IMR-90 (cell line): ENCODE measurements around the gene DAB1. TPM values are rescaled to one million over a fixed set of nuclear protein-coding genes. Genes with fewer than 3 reads are reported as not detected.

ENCODE experiments used
- ATAC-seq: fragments of 200-7000 bp; cut with Tn5 transposase; 2 replicates; pipeline ENCODE4 v1.9.1; 2020; ENCODE audit warnings: low read depth, mild to moderate bottlenecking, moderate library complexity
- BruUV-seq: library from RNA; stranded (reverse); fragments of 400-500 nt; replicated peaks from 2 replicates; lab custom pipeline; 2021; lab: Mats Ljungman, UMichigan
- CTCF ChIA-PET: fragments of 300-600 bp; formaldehyde crosslinking; extraction: SDS; loops from one replicate; lab custom pipeline; 2021; ENCODE audit warnings: antibody characterized with exemption; lab: Yijun Ruan, JAX
- POLR2A ChIA-PET: fragments of 300-600 bp; sonication (Branson Sonifier 250); formaldehyde crosslinking; loops from one replicate; lab custom pipeline; 2022; ENCODE audit warnings: antibody characterized with exemption; ENCODE audit not compliant: unreplicated experiment; lab: Charles Lee
- DNase-seq: peaks from one replicate; pipeline ENCODE4 v3.0.0; 2013
- H2AFZ ChIP-seq: replicated peaks from 2 replicates; pipeline ENCODE3; 2013; ENCODE audit warnings: low read length, mild to moderate bottlenecking; ENCODE audit not compliant: poor library complexity
- H2AK5ac ChIP-seq: 2 replicates; pipeline ENCODE4 v1.6.1; 2013; ENCODE audit warnings: low read depth, low read length, inconsistent platforms
- H2AK9ac ChIP-seq: replicated peaks from 2 replicates; pipeline ENCODE3; 2013; ENCODE audit warnings: mild to moderate bottlenecking, low read depth, low read length, moderate library complexity; ENCODE audit not compliant: poor library complexity
- H2BK120ac ChIP-seq: 2 replicates; pipeline ENCODE4 v1.6.1; 2013; ENCODE audit warnings: low read depth, low read length, inconsistent platforms
- H2BK15ac ChIP-seq: 3 replicates; pipeline ENCODE4 v1.6.1; 2013; ENCODE audit warnings: low read depth, low read length, inconsistent platforms
- H2BK20ac ChIP-seq: 2 replicates; pipeline ENCODE4 v1.6.1; 2013; ENCODE audit warnings: low read depth, mild to moderate bottlenecking, inconsistent platforms, low read length, moderate library complexity
- H2BK5ac ChIP-seq: 2 replicates; pipeline ENCODE4 v1.6.1; 2013; ENCODE audit warnings: mild to moderate bottlenecking, low read depth, low read length, inconsistent platforms; ENCODE audit not compliant: poor library complexity, severe bottlenecking
- H3K14ac ChIP-seq: replicated peaks from 2 replicates; pipeline ENCODE4 v1.6.1; 2013; ENCODE audit warnings: low read depth, low read length, inconsistent platforms
- H3K18ac ChIP-seq: 2 replicates; pipeline ENCODE4 v1.6.1; 2013; ENCODE audit warnings: low read depth, low read length, control low read depth
- H3K23ac ChIP-seq: 2 replicates; pipeline ENCODE4 v1.6.1; 2013; ENCODE audit warnings: low read depth, low read length, inconsistent platforms
- H3K27ac ChIP-seq: 2 replicates; pipeline ENCODE4 v1.5.1; 2013; ENCODE audit warnings: mild to moderate bottlenecking, control low read depth, low read length; ENCODE audit not compliant: insufficient read depth
- H3K27me3 ChIP-seq: 2 replicates; pipeline ENCODE4 v1.6.1; 2013; ENCODE audit warnings: low read length; ENCODE audit not compliant: control insufficient read depth, insufficient read depth
- H3K36me3 ChIP-seq: 2 replicates; pipeline ENCODE4 v1.6.1; 2013; ENCODE audit warnings: low read length, mixed read lengths; ENCODE audit not compliant: control insufficient read depth, insufficient read depth
- H3K4ac ChIP-seq: 2 replicates; pipeline ENCODE4 v1.6.1; 2013; ENCODE audit warnings: low read depth, low read length, inconsistent platforms
- H3K4me1 ChIP-seq: 2 replicates; pipeline ENCODE4 v1.6.1; 2013; ENCODE audit warnings: low read length, mixed read lengths; ENCODE audit not compliant: control insufficient read depth, insufficient read depth
- H3K4me2 ChIP-seq: 2 replicates; pipeline ENCODE4 v1.6.1; 2013; ENCODE audit warnings: low read depth, mild to moderate bottlenecking, control low read depth, low read length, moderate library complexity
- H3K4me3 ChIP-seq: 2 replicates; pipeline ENCODE4 v1.5.1; 2013; ENCODE audit warnings: low read depth, mild to moderate bottlenecking, control low read depth, low read length, moderate library complexity; ENCODE audit not compliant: insufficient read depth
- H3K56ac ChIP-seq: 2 replicates; pipeline ENCODE4 v1.6.1; 2013; ENCODE audit warnings: low read length, inconsistent platforms; ENCODE audit not compliant: insufficient read depth; ENCODE audit errors: extremely low read depth
- H3K79me1 ChIP-seq, 2 experiments: 2 replicates each; pipeline ENCODE4 v1.6.1; 2013; ENCODE audit warnings: low read length in 2 of 2, inconsistent platforms in 1 of 2, low read depth in 1 of 2
- H3K9ac ChIP-seq: 2 replicates; pipeline ENCODE4 v1.6.1; 2013; ENCODE audit warnings: low read depth, low read length, control low read depth
- H3K9me1 ChIP-seq: 2 replicates; pipeline ENCODE4 v1.6.1; 2013; ENCODE audit warnings: low read length, inconsistent platforms; ENCODE audit not compliant: insufficient read depth
- H3K9me3 ChIP-seq: 2 replicates; pipeline ENCODE4 v1.6.1; 2013; ENCODE audit warnings: low read length; ENCODE audit not compliant: control insufficient read depth, insufficient read depth
- H4K20me1 ChIP-seq: 2 replicates; pipeline ENCODE4 v1.6.1; 2013; ENCODE audit warnings: low read length, inconsistent platforms; ENCODE audit not compliant: insufficient read depth
- H4K5ac ChIP-seq: 2 replicates; pipeline ENCODE4 v1.6.1; 2013; ENCODE audit warnings: mild to moderate bottlenecking, low read depth, low read length, control low read depth
- H4K8ac ChIP-seq, 2 experiments: 2 replicates each; pipeline ENCODE4 v1.6.1; 2013; ENCODE audit warnings: low read depth in 2 of 2, low read length in 2 of 2, control low read depth in 1 of 2, inconsistent platforms in 1 of 2
- H4K91ac ChIP-seq: 2 replicates; pipeline ENCODE4 v1.6.1; 2013; ENCODE audit warnings: low read depth, low read length, inconsistent platforms; ENCODE audit not compliant: insufficient read depth
- BHLHE40 ChIP-seq: fragments of 150-350 bp; IDR thresholded peaks from 2 replicates; pipeline ENCODE4 v1.6.1; 2016; ENCODE audit warnings: mild to moderate bottlenecking, low read depth, low read length
- CEBPB ChIP-seq: IDR thresholded peaks from 2 replicates; pipeline ENCODE4 v1.6.1; 2012; ENCODE audit warnings: low read depth, low read length, improper control_type of control experiment
- CHD1 ChIP-seq: IDR thresholded peaks from 2 replicates; pipeline ENCODE4 v1.6.1; 2012; ENCODE audit warnings: low read depth, low read length, improper control_type of control experiment
- CTCF ChIP-seq: conservative IDR thresholded peaks from 2 replicates; pipeline ENCODE4 v1.5.1; 2012; ENCODE audit warnings: mild to moderate bottlenecking, low read depth, low read length, improper control_type of control experiment
- ELK1 ChIP-seq: fragments of 150-350 bp; IDR thresholded peaks from 2 replicates; pipeline ENCODE4 v1.6.1; 2016; ENCODE audit warnings: low read depth, mild to moderate bottlenecking, low read length, moderate library complexity, borderline replicate concordance
- MAFK ChIP-seq: IDR thresholded peaks from 2 replicates; pipeline ENCODE4 v1.6.1; 2012; ENCODE audit warnings: low read depth, low read length, improper control_type of control experiment
- MAZ ChIP-seq: IDR thresholded peaks from 2 replicates; pipeline ENCODE4 v1.6.1; 2012; ENCODE audit warnings: low read depth, mild to moderate bottlenecking, low read length, improper control_type of control experiment, moderate library complexity, borderline replicate concordance
- MXI1 ChIP-seq: IDR thresholded peaks from 2 replicates; pipeline ENCODE4 v1.6.1; 2012; ENCODE audit warnings: low read depth, mild to moderate bottlenecking, low read length, moderate library complexity, borderline replicate concordance
- NFE2L2 ChIP-seq: fragments of 150-350 bp; IDR thresholded peaks from 2 replicates; pipeline ENCODE4 v1.6.1; 2016; ENCODE audit warnings: low read depth, mild to moderate bottlenecking, low read length
- RAD21 ChIP-seq: IDR thresholded peaks from 2 replicates; pipeline ENCODE4 v1.6.1; 2012; ENCODE audit warnings: low read length, improper control_type of control experiment
- RCOR1 ChIP-seq: IDR thresholded peaks from 2 replicates; pipeline ENCODE4 v1.6.1; 2012; ENCODE audit warnings: mild to moderate bottlenecking, low read length, improper control_type of control experiment; ENCODE audit not compliant: insufficient replicate concordance
- RFX5 ChIP-seq: IDR thresholded peaks from 2 replicates; pipeline ENCODE4 v1.8.0; 2012; ENCODE audit warnings: low read depth, mild to moderate bottlenecking, low read length, moderate library complexity
- SMC3 ChIP-seq: fragments of 150-350 bp; IDR thresholded peaks from 2 replicates; pipeline ENCODE4 v1.6.1; 2016; ENCODE audit warnings: low read depth, mild to moderate bottlenecking, antibody characterized with exemption, low read length, moderate library complexity
- USF2 ChIP-seq: fragments of 150-350 bp; IDR thresholded peaks from 2 replicates; pipeline ENCODE4 v1.6.1; 2017; ENCODE audit warnings: mild to moderate bottlenecking, antibody characterized with exemption, low read length, low read depth
- WGBS, 2 experiments: methylation state at CpG; one replicate each; pipeline versions ENCODE4 v1.1.5 to v1.1.7; 2013; ENCODE audit warnings: missing lambda C conversion rate in 2 of 2; ENCODE audit not compliant: insufficient read length in 1 of 2; ENCODE audit errors: extremely low coverage in 2 of 2; 5-methylcytosine and 5-hydroxymethylcytosine counted together
- dilution Hi-C: fragments of 300-500 bp; cut with HindIII; formaldehyde crosslinking; loops from one replicate; pipeline ENCODE4 v1.14.3; 2018; ENCODE audit warnings: low sequenced_read_pairs; ENCODE audit not compliant: unreplicated experiment
- in situ Hi-C: fragments of 300-500 bp; cut with MboI; formaldehyde crosslinking; loops from 3 replicates; pipeline ENCODE4 v1.14.3; 2019; ENCODE audit warnings: low sequenced_read_pairs, inconsistent platforms, mixed read lengths
- intact Hi-C: fragments of 100-400 bp; cut with micrococcal nuclease; formaldehyde crosslinking; loops from 2 replicates; pipeline ENCODE4 v1.10.0; 2022
- polyA plus RNA-seq, 3 experiments: library from polyadenylated mRNA; depleted of rRNA; stranded (reverse); fragments of >200 nt; gene quantifications; 2 replicates each; pipeline ENCODE4 v1.2.3, GENCODE V29; 2012; ENCODE audit warnings: low replicate concordance in 1 of 3
- total RNA-seq: library from RNA; depleted of rRNA; stranded (reverse); fragments of >200 nt; gene quantifications from 2 replicates; pipeline ENCODE4 v1.2.3, GENCODE V29; 2012

DAB1 gene
- total and polyA plus RNA-seq, 2 of the 4 experiments (the other 2 are of a cell fraction): 0.18 to 0.41 TPM

- no peak overlapping the region for H4K5ac ChIP-seq
- H3K27ac ChIP-seq: no peak overlapping the region
- no peak for TF ChIP-seq CTCF
- TF ChIP-seq MAFK: no peak
- no peak for TF ChIP-seq ELK1
- TF ChIP-seq NFE2L2: no peak
- TF ChIP-seq CEBPB: no peak
- no peak for TF ChIP-seq CHD1
- TF ChIP-seq RAD21: no peak
- no peak for TF ChIP-seq MXI1
- TF ChIP-seq USF2: no peak
- TF ChIP-seq RFX5: no peak
- no peak for TF ChIP-seq RCOR1
- no peak for TF ChIP-seq BHLHE40
- no peak for TF ChIP-seq SMC3
- TF ChIP-seq MAZ: no peak
- H3K36me3 ChIP-seq: no peaks in the 10 kb centered on the region
- no peak overlapping the region for H4K8ac ChIP-seq
- CTCF ChIA-PET: interaction anchor here (1.0 kb wide), 1 partner anchor 17 kb away, joined by 3 read pairs; no protein-coding TSS in a partner anchor
- H2BK20ac ChIP-seq: no peak overlapping the region
- no peak overlapping the region for H3K56ac ChIP-seq
- no peak overlapping the region for H4K91ac ChIP-seq
- H3K79me1 ChIP-seq: no peaks in the 10 kb centered on the region
- no peak overlapping the region for H3K18ac ChIP-seq
- no peak overlapping the region for H3K9ac ChIP-seq
- H2AK9ac ChIP-seq: no peak overlapping the region
- H2AFZ ChIP-seq: no peak overlapping the region
- H3K23ac ChIP-seq: no peak overlapping the region
- H2AK5ac ChIP-seq: no peak overlapping the region
- dilution Hi-C loops: no loop called here
- no peaks in the 10 kb centered on the region for H4K20me1 ChIP-seq
- intact Hi-C loops: no loop called here
- no peak overlapping the region for H3K4me2 ChIP-seq
- WGBS, 2 experiments: no CpG with 5 or more reads among the region's 1 CpG
- DNase-seq (no peak), ATAC-seq (no peak)
- no peak overlapping the region for H2BK5ac ChIP-seq
- H2BK15ac ChIP-seq: no peak overlapping the region
- H3K14ac ChIP-seq: no peak overlapping the region
- no peaks in the 10 kb centered on the region for H3K9me1 ChIP-seq
- POLR2A ChIA-PET: no interaction called here
- no peak overlapping the region for H2BK120ac ChIP-seq
- H3K4ac ChIP-seq: no peak overlapping the region
- no TSS peak for BruUV-seq
- H3K4me1 ChIP-seq: peaks cover under 1% of the 10 kb centered on the region; the same call in 1 of the 2 replicates
- no peaks in the 10 kb centered on the region for H3K27me3 ChIP-seq
- H3K4me3 ChIP-seq: no peak overlapping the region
- in situ Hi-C loops: no loop called here
- H3K9me3 ChIP-seq: no peaks in the 10 kb centered on the region
Observed at GRCh38 chr1:57440096-57440495, 16.2 kb upstream of the DAB1 start.
